HEK293T (cell line): ENCODE measurements around the gene LGI2.

Experiments
- CTCF ChIA-PET: fragments of 350-600 bp; formaldehyde crosslinking; extraction: SDS; loops from one replicate; lab custom pipeline; 2021; ENCODE audit warnings: antibody characterized with exemption, inconsistent platforms; lab: Yijun Ruan, JAX
- POLR2A ChIA-PET: fragments of 350-600 bp; formaldehyde crosslinking; extraction: SDS; loops from one replicate; lab custom pipeline; 2020; ENCODE audit warnings: antibody characterized with exemption, inconsistent platforms; lab: Yijun Ruan, JAX
- DNase-seq: peaks from one replicate; pipeline ENCODE4 v3.0.0; 2012; ENCODE audit warnings: mixed read lengths; ENCODE audit errors: extremely low spot score
- ARNT ChIP-seq: fragments of 450-650 bp; IDR thresholded peaks from 2 replicates; pipeline ENCODE4 v1.6.1; 2017; ENCODE audit warnings: mild to moderate bottlenecking
- BHLHE40 ChIP-seq: fragments of 450-650 bp; IDR thresholded peaks from 2 replicates; pipeline ENCODE4 v1.6.1; 2016; ENCODE audit warnings: mild to moderate bottlenecking, moderate library complexity, borderline replicate concordance
- CTBP1 ChIP-seq: fragments of 450-650 bp; IDR thresholded peaks from 2 replicates; pipeline ENCODE4 v1.6.1; 2016; ENCODE audit warnings: borderline replicate concordance
- ELF4 ChIP-seq: fragments of 450-650 bp; IDR thresholded peaks from 2 replicates; pipeline ENCODE4 v1.6.1; 2017; ENCODE audit warnings: antibody characterized with exemption
- FOXA1 ChIP-seq: fragments of 450-650 bp; IDR thresholded peaks from 2 replicates; pipeline ENCODE4 v1.6.1; 2016; ENCODE audit warnings: mild to moderate bottlenecking
- FOXK2 ChIP-seq: fragments of 450-650 bp; IDR thresholded peaks from 2 replicates; pipeline ENCODE4 v1.6.1; 2016; ENCODE audit warnings: mild to moderate bottlenecking
- FOXM1 ChIP-seq: fragments of 450-650 bp; IDR thresholded peaks from 2 replicates; pipeline ENCODE4 v1.6.1; 2017; ENCODE audit warnings: mild to moderate bottlenecking, borderline replicate concordance
- HDGF ChIP-seq: fragments of 450-650 bp; IDR thresholded peaks from 2 replicates; pipeline ENCODE4 v1.6.1; 2017; ENCODE audit warnings: antibody characterized with exemption, borderline replicate concordance
- L3MBTL2 ChIP-seq: fragments of 450-650 bp; conservative IDR thresholded peaks from 2 replicates; pipeline ENCODE4 v1.6.1; 2016; ENCODE audit warnings: mild to moderate bottlenecking
- LEF1 ChIP-seq: fragments of 450-650 bp; IDR thresholded peaks from 2 replicates; pipeline ENCODE4 v1.6.1; 2017; ENCODE audit warnings: mild to moderate bottlenecking, borderline replicate concordance
- NFRKB ChIP-seq: fragments of 450-650 bp; IDR thresholded peaks from 2 replicates; pipeline ENCODE4 v1.6.1; 2016; ENCODE audit warnings: mild to moderate bottlenecking, moderate library complexity
- SP1 ChIP-seq: fragments of 450-650 bp; IDR thresholded peaks from 2 replicates; pipeline ENCODE4 v1.6.1; 2017
- SUZ12 ChIP-seq: fragments of 450-650 bp; IDR thresholded peaks from 2 replicates; pipeline ENCODE4 v1.6.1; 2016; ENCODE audit warnings: mild to moderate bottlenecking
- TARDBP ChIP-seq: fragments of 450-650 bp; IDR thresholded peaks from 2 replicates; pipeline ENCODE4 v1.6.1; 2016
- ZNF384 ChIP-seq: fragments of 450-650 bp; IDR thresholded peaks from 2 replicates; pipeline ENCODE4 v1.6.1; 2016
- TF ChIP-seq, protein P1 (sequence below): fragments of 450-650 bp; IDR thresholded peaks from 2 replicates; pipeline ENCODE4 v1.6.1; 2016

Gene LGI2

DNA sequence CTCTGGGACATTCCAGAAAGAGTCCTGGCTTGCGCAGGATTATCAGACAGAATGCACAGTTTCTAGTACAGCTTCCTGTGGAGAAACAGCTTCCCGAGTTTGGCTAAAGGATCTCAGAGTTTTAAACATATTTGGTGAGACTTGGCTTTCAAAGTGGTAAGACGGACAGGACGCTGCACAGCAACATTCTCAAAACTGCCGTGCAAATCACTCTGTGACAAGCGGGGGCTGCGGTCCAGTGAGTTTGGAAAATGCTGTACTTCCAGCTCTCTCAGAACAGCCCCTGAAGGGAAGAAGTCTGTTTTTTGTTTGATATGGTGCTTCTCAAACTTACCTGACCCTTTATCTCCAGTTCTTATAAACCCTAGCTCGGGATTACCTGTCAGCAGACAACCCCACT is 18.1 kb downstream of the LGI2 start:
- CTCF ChIA-PET = no interaction called here
- no peak for DNase-seq
- POLR2A ChIA-PET = no interaction called here
- no peak for TF ChIP-seq SP1
- no peak for TF ChIP-seq L3MBTL2

DNA sequence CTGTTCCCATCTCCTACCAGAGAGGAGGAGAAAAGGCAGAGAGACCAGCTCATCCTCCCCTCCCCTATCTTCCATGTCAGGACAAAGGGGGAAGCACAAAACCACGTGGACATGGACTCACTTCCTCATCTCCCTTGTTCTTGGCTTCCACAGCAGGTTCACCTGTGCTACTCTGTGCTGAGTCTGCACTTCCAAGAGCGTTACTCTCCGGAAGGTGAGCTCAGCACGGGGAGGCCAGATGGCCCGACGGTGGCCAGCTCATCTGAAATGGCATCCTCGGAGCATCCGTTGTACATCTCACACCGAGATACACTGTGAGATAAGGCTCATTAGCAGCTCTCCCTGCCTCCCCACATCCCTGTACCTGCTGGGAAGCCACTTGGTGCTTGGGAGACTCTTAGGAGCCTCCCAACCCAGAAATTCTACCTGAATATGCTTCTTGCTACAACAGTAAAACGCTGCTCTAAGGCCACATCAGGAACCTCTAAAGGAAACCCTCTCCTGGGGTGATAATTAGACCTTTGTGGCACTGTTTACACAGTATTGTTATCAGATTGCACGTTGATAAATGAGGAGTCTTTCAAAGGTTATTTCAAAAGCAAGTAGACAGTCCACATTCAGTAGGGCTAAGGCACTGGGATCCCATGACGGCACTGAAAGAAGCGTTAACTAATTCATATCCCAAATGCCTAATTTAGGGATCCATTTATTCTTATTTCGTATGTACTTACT is 19.4 kb downstream of the LGI2 start:
- CTCF ChIA-PET = interaction anchor here (0.9 kb wide), 1 partner anchor 31 kb away, joined by 5 read pairs; no protein-coding TSS in a partner anchor
- POLR2A ChIA-PET = no interaction called here
- no peak for DNase-seq
- no peak for TF ChIP-seq NFRKB
- no peak for TF ChIP-seq LEF1
- TF ChIP-seq ZNF384 = no peak
- TF ChIP-seq FOXK2 = no peak
- TF ChIP-seq, protein P1, sequence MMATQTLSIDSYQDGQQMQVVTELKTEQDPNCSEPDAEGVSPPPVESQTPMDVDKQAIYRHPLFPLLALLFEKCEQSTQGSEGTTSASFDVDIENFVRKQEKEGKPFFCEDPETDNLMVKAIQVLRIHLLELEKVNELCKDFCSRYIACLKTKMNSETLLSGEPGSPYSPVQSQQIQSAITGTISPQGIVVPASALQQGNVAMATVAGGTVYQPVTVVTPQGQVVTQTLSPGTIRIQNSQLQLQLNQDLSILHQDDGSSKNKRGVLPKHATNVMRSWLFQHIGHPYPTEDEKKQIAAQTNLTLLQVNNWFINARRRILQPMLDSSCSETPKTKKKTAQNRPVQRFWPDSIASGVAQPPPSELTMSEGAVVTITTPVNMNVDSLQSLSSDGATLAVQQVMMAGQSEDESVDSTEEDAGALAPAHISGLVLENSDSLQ = no peak
- TF ChIP-seq FOXM1 = no peak
- TF ChIP-seq SP1 = no peak
- no peak for TF ChIP-seq TARDBP
- TF ChIP-seq SUZ12 = no peak
- no peak for TF ChIP-seq ARNT
- no peak for TF ChIP-seq CTBP1
- no peak for TF ChIP-seq FOXA1
- TF ChIP-seq BHLHE40 = no peak
- no peak for TF ChIP-seq L3MBTL2
- TF ChIP-seq HDGF = no peak
- no peak for TF ChIP-seq ELF4

DNA sequence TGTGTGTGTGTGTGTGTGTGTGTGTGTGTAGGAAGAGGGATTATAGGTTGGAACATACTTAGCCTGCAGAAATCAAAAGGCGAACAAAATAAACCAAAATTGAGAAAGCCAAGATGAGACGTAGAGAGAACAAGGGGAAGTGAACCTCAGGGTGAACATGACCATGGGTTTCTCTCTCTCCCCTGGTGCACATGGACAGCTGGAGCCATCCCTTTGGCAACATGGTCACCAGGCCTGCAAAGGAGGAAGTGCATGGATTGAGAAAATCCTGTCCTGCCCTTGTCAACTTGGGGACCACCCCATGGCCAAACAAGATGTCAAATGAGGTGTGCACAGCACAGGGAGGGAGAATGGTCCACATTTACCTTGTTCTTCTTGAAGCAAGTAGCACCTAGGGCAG is 23.1 kb downstream of the LGI2 start:
- no peak for TF ChIP-seq NFRKB
- TF ChIP-seq, protein P1 = no peak
- TF ChIP-seq CTBP1 = no peak
- no peak for TF ChIP-seq TARDBP
- TF ChIP-seq ELF4 = no peak
- DNase-seq = no peak
- CTCF ChIA-PET = no interaction called here
- POLR2A ChIA-PET = no interaction called here

DNA sequence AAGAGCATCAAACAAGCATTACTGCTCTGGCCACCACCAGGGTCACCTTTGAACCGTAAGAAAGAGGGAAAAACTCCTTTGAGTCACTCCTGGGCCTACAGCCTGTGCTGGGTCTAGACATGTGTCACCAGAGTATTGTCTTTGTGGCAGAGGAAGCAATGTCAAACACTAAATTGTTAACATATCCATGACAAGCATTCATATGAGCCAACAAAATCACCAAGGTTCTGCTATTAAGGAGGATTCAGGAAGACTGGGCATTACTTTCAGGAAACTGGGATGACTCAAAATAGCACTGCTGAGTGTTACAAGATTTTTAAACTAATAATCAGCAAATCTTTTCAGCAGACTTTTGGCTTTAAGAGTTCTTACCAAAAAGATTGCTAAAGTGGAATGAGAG is 28.1 kb downstream of the LGI2 start:
- TF ChIP-seq CTBP1 (no peak), SUZ12 (no peak), NFRKB (no peak), ELF4 (no peak), ZNF384 (no peak), ARNT (no peak), BHLHE40 (no peak), TARDBP (no peak), LEF1 (no peak), HDGF (no peak), L3MBTL2 (no peak), FOXA1 (no peak), SP1 (no peak), FOXM1 (no peak), FOXK2 (no peak)
- TF ChIP-seq, protein P1 = no peak
- DNase-seq = no peak
- ChIA-PET CTCF (no interaction called here), POLR2A (no interaction called here)

DNA sequence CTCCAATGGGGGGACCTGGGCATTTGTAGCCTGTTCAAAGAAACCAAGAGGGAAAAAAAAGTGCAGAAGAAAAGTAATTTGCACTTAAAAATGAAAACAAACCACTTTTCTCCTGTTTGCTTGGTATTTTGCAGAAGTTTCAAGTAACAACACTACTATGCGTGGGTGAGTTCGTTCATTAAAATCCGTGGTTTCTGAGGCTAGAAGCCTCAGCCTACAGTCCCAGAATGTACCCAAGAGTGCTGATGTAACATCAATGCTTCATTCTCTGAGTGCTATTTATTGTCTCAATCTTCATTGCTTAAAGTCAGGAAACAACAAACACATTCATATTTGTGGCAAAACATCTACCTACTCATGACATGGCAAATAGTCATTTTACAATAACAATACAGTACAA is 29.2 kb downstream of the LGI2 start:
- CTCF ChIA-PET = no interaction called here
- POLR2A ChIA-PET = no interaction called here
- TF ChIP-seq FOXA1 (no peak), NFRKB (no peak), BHLHE40 (no peak), ELF4 (no peak), LEF1 (no peak), TARDBP (no peak), FOXM1 (no peak), ZNF384 (no peak), HDGF (no peak)
- DNase-seq = no peak

DNA sequence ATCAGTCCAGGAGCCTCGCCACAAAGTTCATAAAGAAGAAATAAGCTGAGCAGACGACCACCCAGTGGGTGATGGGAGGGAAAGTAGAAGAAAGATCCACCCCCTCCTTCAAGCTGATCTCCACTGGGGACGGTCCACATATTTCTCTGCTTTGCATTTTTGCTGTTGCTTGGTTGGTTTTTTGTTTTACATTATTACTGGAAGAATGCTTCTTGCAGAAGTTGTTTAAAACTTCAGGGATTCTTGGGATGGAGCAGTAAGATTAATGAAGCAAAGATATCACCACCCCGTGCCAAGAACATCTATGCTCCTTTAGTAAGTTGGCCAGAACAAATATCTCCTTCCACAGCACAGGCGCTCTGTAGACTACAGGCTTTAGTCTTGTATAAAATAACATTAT is 30.1 kb downstream of the LGI2 start:
- TF ChIP-seq ELF4 = no peak
- no peak for TF ChIP-seq L3MBTL2
- TF ChIP-seq NFRKB = no peak
- TF ChIP-seq BHLHE40 = no peak
- TF ChIP-seq LEF1 = no peak
- TF ChIP-seq, protein P1 = no peak
- TF ChIP-seq ZNF384 = no peak
- TF ChIP-seq HDGF = no peak
- no peak for TF ChIP-seq FOXA1
- TF ChIP-seq FOXM1 = no peak
- no peak for TF ChIP-seq TARDBP
- TF ChIP-seq FOXK2 = no peak
- no peak for TF ChIP-seq ARNT
- TF ChIP-seq SP1 = no peak
- no peak for TF ChIP-seq CTBP1
- TF ChIP-seq SUZ12 = no peak
- no peak for DNase-seq
- CTCF ChIA-PET = no interaction called here
- POLR2A ChIA-PET = no interaction called here
